A549 (cell line): ENCODE measurements around the gene COL1A1.

Source experiments
- BHLHE40 ChIP-seq: IDR thresholded peaks from 2 replicates; pipeline ENCODE4 v1.6.1; 2012; ENCODE audit warnings: low read depth, low read length, inconsistent platforms
- EP300 ChIP-seq, 2 experiments: fragments of >200 bp; sonication (Bioruptor Twin); formaldehyde crosslinking; IDR thresholded peaks; 2 replicates in 1 of 2; 3 replicates in 1 of 2; pipeline ENCODE4 v1.6.1; 2016 to 2017
- JUNB ChIP-seq: fragments of >200 bp; sonication (Bioruptor Twin); formaldehyde crosslinking; IDR thresholded peaks from 2 replicates; pipeline ENCODE4 v1.6.1; 2016
- MAFK ChIP-seq: fragments of 450-650 bp; IDR thresholded peaks from 2 replicates; pipeline ENCODE4 v1.6.1; 2014; ENCODE audit not compliant: partially characterized antibody
- NR3C1 ChIP-seq: fragments of >200 bp; sonication (Bioruptor Twin); formaldehyde crosslinking; IDR thresholded peaks from 3 replicates; pipeline ENCODE4 v1.6.1; 2017
- POLR2A ChIP-seq: IDR thresholded peaks from 2 replicates; pipeline ENCODE4 v1.6.1; 2012; ENCODE audit warnings: mild to moderate bottlenecking, low read length
- POLR2AphosphoS2 ChIP-seq: conservative IDR thresholded peaks from 2 replicates; pipeline ENCODE4 v1.6.1; 2012; ENCODE audit warnings: low read length, improper control_type of control experiment, inconsistent platforms
- TF ChIP-seq, protein P1 (sequence below): fragments of >200 bp; sonication (Bioruptor Twin); formaldehyde crosslinking; IDR thresholded peaks from 3 replicates; pipeline ENCODE4 v1.5.1; 2016
- TF ChIP-seq, protein P2 (sequence below): IDR thresholded peaks from 2 replicates; pipeline ENCODE4 v1.6.1; 2012

DNA sequence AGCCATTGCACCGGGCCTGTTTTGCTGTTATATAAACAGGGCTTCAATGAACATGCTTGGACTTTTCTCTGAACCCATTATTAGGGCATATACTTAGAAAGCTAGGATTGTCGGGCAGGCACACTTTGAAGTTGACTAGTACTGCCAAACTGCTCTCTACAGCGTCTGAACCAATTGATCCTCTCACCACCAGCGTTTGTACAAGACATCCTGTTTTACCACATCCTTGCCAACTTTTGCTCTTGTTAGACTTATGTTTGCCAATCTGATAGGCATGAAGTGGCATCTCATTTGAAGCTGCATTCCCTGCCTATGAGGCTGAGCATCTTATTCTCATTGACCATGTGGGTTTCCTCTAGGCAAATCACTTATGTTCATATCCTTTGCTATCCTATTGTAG, 43.5 kb downstream of the COL1A1 start:
- no peak for TF ChIP-seq BHLHE40
- TF ChIP-seq JUNB, result no peak
- TF ChIP-seq POLR2AphosphoS2, result no peak
- TF ChIP-seq, protein P1, sequence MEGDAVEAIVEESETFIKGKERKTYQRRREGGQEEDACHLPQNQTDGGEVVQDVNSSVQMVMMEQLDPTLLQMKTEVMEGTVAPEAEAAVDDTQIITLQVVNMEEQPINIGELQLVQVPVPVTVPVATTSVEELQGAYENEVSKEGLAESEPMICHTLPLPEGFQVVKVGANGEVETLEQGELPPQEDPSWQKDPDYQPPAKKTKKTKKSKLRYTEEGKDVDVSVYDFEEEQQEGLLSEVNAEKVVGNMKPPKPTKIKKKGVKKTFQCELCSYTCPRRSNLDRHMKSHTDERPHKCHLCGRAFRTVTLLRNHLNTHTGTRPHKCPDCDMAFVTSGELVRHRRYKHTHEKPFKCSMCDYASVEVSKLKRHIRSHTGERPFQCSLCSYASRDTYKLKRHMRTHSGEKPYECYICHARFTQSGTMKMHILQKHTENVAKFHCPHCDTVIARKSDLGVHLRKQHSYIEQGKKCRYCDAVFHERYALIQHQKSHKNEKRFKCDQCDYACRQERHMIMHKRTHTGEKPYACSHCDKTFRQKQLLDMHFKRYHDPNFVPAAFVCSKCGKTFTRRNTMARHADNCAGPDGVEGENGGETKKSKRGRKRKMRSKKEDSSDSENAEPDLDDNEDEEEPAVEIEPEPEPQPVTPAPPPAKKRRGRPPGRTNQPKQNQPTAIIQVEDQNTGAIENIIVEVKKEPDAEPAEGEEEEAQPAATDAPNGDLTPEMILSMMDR, result no peak
- no peak for TF ChIP-seq POLR2A
- TF ChIP-seq EP300 (IDR thresholded peaks at IDR 0.05), result no peak
- no peak for TF ChIP-seq MAFK
- TF ChIP-seq, protein P2, sequence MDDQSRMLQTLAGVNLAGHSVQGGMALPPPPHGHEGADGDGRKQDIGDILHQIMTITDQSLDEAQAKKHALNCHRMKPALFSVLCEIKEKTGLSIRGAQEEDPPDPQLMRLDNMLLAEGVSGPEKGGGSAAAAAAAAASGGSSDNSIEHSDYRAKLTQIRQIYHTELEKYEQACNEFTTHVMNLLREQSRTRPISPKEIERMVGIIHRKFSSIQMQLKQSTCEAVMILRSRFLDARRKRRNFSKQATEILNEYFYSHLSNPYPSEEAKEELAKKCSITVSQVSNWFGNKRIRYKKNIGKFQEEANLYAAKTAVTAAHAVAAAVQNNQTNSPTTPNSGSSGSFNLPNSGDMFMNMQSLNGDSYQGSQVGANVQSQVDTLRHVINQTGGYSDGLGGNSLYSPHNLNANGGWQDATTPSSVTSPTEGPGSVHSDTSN, result no peak
- no peak for TF ChIP-seq NR3C1
